Right cardiac atrium (tissue), 5 donors: ENCODE measurements around the gene GATD1. TPM values are rescaled to one million over a fixed set of nuclear protein-coding genes. Genes with fewer than 3 reads are reported as not detected.
A peak's percentile ranks its signal among the peaks of the same experiment; 100 is the strongest.

Source experiments
- ATAC-seq, 2 donors: fragments of 200-7000 bp; cut with Tn5 transposase; one replicate each; pipeline versions ENCODE4 v1.8.0 to v1.9.1; 2020; ENCODE audit warnings: moderate library complexity in 2 of 2, mild to moderate bottlenecking in 1 of 2
- DNase-seq, 3 donors: peaks; one replicate each; pipeline ENCODE4 v3.0.0-alpha.2; 2020
- H3K27ac ChIP-seq: one replicate; pipeline ENCODE4 v1.5.1; 2013; ENCODE audit warnings: mild to moderate bottlenecking, low read length, control low read depth, moderate library complexity
- H3K27me3 ChIP-seq: one replicate; pipeline ENCODE4 v1.6.1; 2013; ENCODE audit not compliant: control insufficient read depth, insufficient read depth
- H3K4me1 ChIP-seq: one replicate; pipeline ENCODE4 v1.6.1; 2013; ENCODE audit warnings: low read length; ENCODE audit not compliant: control insufficient read depth, insufficient read depth
- H3K4me3 ChIP-seq: one replicate; pipeline ENCODE4 v1.5.1; 2013; ENCODE audit warnings: low read length, control low read depth
- H3K9me3 ChIP-seq: one replicate; pipeline ENCODE4 v1.6.1; 2013; ENCODE audit warnings: low read length; ENCODE audit not compliant: control insufficient read depth
- WGBS: extraction: QIAGEN DNeasy Blood & Tissue Kit; methylation state at CpG from one replicate; pipeline ENCODE4 v1.1.7; 2013; 5-methylcytosine and 5-hydroxymethylcytosine counted together
- intact Hi-C, 4 donors: fragments of 100-400 bp; cut with DNase I; formaldehyde crosslinking; loops; one replicate each; pipeline versions ENCODE4 v1.11.0 to v1.14.0; 2022 to 2023
- polyA plus RNA-seq: library from polyadenylated mRNA; stranded (reverse); fragments of 200-250 nt; gene quantifications from one replicate; pipeline ENCODE4 v1.2.3, GENCODE V29; 2013
- total RNA-seq, 4 donors: library from RNA; stranded (reverse); fragmentation: NEBNext Ultra II Directional; extraction: Animal tissue kit (Norgen Biotek cat#: 25700); gene quantifications; one replicate each; pipeline ENCODE4 v1.2.1, GENCODE V29; 2021
- donor health status: healthy with polysubstance abuse.
- donor health status: DM: no; HTN: yes; CAD: no.
- donor health status: DM: no; HTN: no; CAD: no.
- donor health status: DM: no; HTN: yes; CAD: no; lungs with severe emphysema.
- donor health status: DM: yes; HTN: yes; CAD: no.

GATD1 gene
- total and polyA plus RNA-seq, 5 donors = 26.7 to 34.5 (median 30.4) TPM

DNA sequence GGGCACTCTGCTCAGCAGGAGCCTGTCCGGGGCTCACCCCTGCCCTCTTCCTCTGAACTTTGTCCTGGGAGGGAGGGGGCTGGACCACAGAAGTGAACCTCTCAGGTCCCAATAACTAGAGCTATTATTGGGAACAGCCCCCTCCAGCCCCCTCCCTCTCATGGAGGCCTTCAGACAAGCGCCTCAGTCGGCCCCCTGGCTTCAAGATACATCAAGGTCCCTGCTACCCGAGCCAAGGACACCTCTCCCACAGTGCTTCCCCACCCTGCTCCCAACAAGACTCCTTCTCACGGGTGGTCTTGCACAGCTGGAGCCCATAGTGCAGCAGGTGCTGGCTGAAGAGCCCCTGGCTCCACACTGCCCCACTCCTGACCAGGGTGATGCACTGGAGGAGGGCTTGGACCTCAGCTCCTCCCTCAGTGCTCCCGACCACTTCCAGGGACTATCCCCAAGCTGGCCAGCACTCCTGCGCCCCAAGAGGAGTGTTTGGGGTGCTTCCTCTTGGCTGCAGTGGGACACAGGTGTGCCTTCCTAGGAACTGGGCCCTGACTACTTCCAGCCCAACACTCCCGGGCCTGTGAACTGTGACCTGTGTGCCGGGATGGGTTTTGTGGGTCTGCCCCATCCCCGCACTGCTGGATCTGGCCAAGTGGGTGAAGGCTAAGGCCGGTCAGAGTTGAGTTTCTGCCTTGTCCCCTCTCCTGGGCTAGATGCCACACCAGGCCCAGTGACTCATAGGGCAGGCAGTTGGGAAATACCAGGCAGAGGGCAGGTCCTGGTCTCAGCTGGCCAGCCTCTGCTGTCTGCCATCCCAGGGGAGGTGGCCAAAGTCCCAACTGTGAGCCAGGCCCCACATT lies 43.6 kb upstream of the GATD1 start:
- Histone ChIP-seq H3K4me3 (peak overlapping the region; percentile 92), H3K27me3 (no peaks in the 10 kb centered on the region), H3K4me1 (peaks cover 7% of the 10 kb centered on the region), H3K9me3 (no peaks in the 10 kb centered on the region), H3K27ac (peak overlapping the region; percentile 97)
- ATAC-seq (peak; percentile 27 to 49), DNase-seq (peak; percentile 81 to 88 (median 84))
- intact Hi-C loops = no loop called here
- 51% methylated on average over 11 of the region's 11 CpGs for WGBS

- Histone ChIP-seq H3K4me3 (peak overlapping the region; percentile 92), H3K9me3 (no peaks in the 10 kb centered on the region), H3K4me1 (peaks cover 7% of the 10 kb centered on the region), H3K27me3 (no peaks in the 10 kb centered on the region), H3K27ac (peak overlapping the region; percentile 97)
- 2% methylated on average over 47 of the region's 47 CpGs for WGBS
- DNase-seq = peak; percentile 87 to 95 (median 95)
- intact Hi-C loops = no loop called here
- peak; percentile 50 to 57 for ATAC-seq
Measured at GRCh38 chr11:819943-820649, 42.8 kb upstream of the GATD1 start.

- H3K9me3 ChIP-seq = no peaks in the 10 kb centered on the region
- H3K4me1 ChIP-seq = peaks cover 7% of the 10 kb centered on the region
- intact Hi-C loops = no loop called here
- DNase-seq = peak; percentile 94 to 98 (median 97)
- peak overlapping the region; percentile 97 for H3K27ac ChIP-seq
- under 1% methylated on average over 96 of the region's 96 CpGs for WGBS
- peak; percentile 83 to 89 for ATAC-seq
- peak overlapping the region; percentile 92 for H3K4me3 ChIP-seq
- H3K27me3 ChIP-seq = no peaks in the 10 kb centered on the region
Measured at GRCh38 chr11:819129-819931, 42.0 kb upstream of the GATD1 start.

DNA sequence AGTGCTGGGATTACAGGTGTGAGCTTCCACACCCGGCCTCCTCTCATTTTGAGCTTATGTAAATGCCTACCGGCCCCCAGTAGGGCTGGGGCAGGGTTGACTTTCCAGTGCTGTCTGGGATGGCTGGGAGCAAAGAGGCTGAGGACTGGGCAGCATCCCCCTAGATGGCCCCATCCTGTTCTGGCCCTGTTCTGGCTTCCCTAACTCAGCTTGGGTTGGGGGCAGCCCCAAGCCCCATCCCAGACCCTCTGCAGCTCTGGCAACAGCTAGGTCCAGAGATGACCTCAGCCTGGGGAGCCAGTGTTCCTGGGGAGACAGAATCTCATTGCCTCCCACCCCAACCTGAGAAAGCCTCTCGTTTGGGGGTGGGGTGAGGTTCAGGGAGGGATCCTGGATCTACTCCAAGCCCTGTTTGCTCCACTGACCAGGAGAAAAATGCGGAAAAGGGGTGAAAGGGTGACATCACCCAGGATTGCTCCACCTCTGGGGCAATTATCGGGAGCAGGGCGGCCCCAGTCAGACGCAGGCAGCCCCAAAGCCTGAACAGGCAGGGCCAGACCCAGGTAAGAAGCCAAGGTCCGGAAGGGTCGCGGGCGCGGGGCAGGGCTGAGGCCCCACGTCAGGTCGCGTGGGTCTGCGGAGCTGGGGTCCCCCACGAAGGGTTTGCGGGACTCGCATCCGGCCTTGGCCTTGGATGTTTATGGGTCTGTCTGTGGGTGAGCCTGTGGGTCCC lies 41.3 kb upstream of the GATD1 start, which contains the start of gene PNPLA2:
PNPLA2 (plus strand) TSS at position 519 of the 733 bp plus-strand sequence. CDS start 805 bp downstream, outside the sequence.
- Histone ChIP-seq H3K27ac (peak within 1 kb of the TSS; percentile 97), H3K4me3 (peak within 1 kb of the TSS; percentile 92), H3K27me3 (no peaks in the 10 kb centered on the region), H3K4me1 (peaks cover 7% of the 10 kb centered on the region), H3K9me3 (no peaks in the 10 kb centered on the region)
- ATAC-seq = peak; percentile 1 to 3
- WGBS = 25% methylated on average over 20 of the region's 20 CpGs
- intact Hi-C loops = no loop called here
- DNase-seq = peak in 1 of 3 donors; percentile 79

DNA sequence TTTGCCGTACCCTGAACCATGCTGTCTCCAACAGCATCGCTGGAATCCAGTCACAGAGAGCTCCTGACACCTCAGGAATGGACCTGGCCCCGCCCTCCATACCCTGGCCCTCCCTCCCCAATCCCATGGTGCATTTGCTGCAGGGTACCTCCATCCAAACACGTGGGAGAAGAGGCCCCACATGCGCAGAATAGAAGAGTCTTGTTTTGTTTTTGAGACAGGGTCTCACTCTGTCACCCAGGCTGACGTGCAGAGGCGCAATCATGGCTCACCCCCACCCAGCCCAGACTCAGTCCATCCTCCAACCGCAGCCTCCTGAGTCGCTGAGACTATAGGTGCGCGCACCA lies 39.1 kb upstream of the GATD1 start:
- WGBS = 78% methylated on average over 11 of the region's 11 CpGs
- Histone ChIP-seq H3K4me3 (no peak overlapping the region), H3K27ac (no peak overlapping the region), H3K4me1 (peaks cover 7% of the 10 kb centered on the region), H3K9me3 (no peaks in the 10 kb centered on the region), H3K27me3 (no peaks in the 10 kb centered on the region)
- DNase-seq (no peak), ATAC-seq (no peak)
- intact Hi-C loops = no loop called here

DNA sequence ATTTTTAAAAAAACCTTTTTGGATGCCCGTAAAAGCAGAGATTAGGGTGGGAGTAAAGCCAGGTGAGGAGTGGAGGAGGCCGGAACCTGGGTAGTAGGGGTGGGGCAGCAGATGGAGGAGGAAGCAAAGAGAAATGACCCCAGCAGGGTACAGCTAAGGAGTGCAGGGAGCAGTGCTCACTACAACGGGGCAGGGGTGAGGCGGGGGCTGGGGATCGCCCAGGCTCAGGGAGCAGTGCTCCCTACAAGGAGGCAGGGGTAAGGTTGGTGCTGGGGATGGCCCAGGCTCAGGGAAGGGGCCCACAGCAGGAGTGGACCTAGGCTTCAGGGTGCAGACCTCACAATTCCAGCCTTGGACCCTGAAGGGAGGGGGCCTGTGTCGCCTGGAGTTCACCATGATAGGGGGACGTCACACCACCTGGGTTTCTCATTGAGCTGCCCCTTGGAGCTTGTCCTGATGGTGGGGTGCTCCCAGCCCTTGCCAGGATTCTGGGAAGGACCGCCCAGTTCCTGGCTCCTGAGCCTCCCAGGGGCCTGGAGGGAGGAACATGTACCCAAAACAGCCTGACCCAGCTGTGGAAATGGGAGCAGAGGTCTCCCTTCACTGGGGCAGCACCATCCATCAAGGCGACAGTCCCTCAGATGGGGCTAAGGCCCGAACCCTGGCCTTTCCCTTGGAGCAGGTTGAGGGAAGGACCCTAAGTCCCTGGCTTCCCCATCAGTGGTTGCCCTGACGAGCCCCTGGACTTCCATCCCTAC lies 38.6 kb upstream of the GATD1 start:
- Histone ChIP-seq H3K9me3 (no peaks in the 10 kb centered on the region), H3K4me3 (no peak overlapping the region), H3K4me1 (peaks cover 4% of the 10 kb centered on the region), H3K27me3 (no peaks in the 10 kb centered on the region), H3K27ac (no peak overlapping the region)
- DNase-seq (no peak), ATAC-seq (no peak)
- intact Hi-C loops = no loop called here
- WGBS = 86% methylated on average over 11 of the region's 11 CpGs

DNA sequence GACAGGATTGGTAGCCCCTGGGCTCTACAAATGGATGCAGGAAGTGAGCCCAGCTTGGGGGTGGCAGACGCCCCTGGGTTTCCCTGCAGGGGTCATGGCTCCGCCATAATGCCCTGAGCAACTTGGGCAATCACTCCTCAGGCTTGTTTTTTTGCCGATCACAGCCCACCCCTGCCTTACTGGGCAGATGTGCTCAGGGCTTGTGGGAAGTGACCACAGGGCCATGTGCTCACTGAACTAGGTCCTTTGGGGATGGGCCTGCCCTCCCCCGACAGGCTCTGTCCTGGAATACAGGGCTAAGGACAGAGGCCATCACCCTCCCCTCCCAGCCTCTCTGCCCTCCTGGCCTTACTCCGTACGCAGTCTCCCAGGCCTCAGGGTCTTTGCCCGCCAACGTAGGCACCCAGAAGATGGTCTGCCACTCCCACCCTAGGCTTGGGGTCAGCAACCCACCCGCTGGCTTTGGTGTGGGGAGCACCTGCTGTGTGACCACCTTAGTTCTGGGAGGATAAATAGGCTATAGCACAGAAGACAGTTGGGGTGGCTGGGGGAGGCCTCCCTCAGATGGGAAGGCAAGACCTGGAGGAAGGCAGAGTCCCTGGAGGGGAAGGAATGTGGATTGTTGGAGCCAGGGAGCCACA lies 36.3 kb upstream of the GATD1 start:
- intact Hi-C loops = no loop called here
- no peaks in the 10 kb centered on the region for H3K27me3 ChIP-seq
- H3K9me3 ChIP-seq = no peaks in the 10 kb centered on the region
- no peak for ATAC-seq
- H3K4me1 ChIP-seq = no peaks in the 10 kb centered on the region
- WGBS = 83% methylated on average over 9 of the region's 9 CpGs
- no peak overlapping the region for H3K4me3 ChIP-seq
- no peak for DNase-seq
- no peak overlapping the region for H3K27ac ChIP-seq

DNA sequence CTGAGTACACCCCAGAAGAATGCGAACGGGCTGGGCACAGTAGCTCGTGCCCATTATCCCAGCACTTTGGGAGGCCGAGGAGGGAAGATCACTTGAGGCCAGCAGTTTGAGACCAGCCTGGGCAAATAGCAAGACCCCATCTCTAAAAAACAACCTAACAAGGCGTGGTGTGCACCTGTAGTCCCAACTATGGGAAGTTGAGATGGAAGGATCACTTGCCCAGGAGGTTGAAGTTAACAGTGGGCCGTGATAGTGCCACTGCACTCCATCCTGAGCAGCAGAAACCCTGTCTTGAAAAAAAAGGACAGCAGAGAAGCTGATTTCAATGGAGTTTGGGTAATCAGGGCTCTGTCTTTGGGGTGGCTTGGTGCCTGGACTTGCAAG lies 35.8 kb upstream of the GATD1 start:
- intact Hi-C loops = no loop called here
- Histone ChIP-seq H3K4me3 (no peak overlapping the region), H3K4me1 (no peaks in the 10 kb centered on the region), H3K27me3 (no peaks in the 10 kb centered on the region), H3K9me3 (no peaks in the 10 kb centered on the region), H3K27ac (no peak overlapping the region)
- DNase-seq (no peak), ATAC-seq (no peak)
- whole genome bisulfite sequencing = 85% methylated on average over 6 of the region's 6 CpGs

- H3K4me1 ChIP-seq = no peaks in the 10 kb centered on the region
- intact Hi-C loops = no loop called here
- 77% methylated on average over 3 of the region's 3 CpGs for WGBS
- H3K27me3 ChIP-seq = no peaks in the 10 kb centered on the region
- no peak for DNase-seq
- H3K9me3 ChIP-seq = no peaks in the 10 kb centered on the region
- ATAC-seq = no peak
- H3K27ac ChIP-seq = no peak overlapping the region
- no peak overlapping the region for H3K4me3 ChIP-seq
Measured at GRCh38 chr11:812390-812789, 35.1 kb upstream of the GATD1 start.
